Activated CD8-positive, alpha-beta memory T cell treated with anti-CD3 and anti-CD28 coated beads, Interleukin-2, amount 50 U/mL, for 24 hours (primary cell): Measurements from ENCODE around the gene PTGES3L.
A peak's percentile ranks its signal among the peaks of the same experiment; 100 is the strongest.

Experiments used
- DNase-seq: peaks from one replicate; pipeline ENCODE4 v3.0.0-alpha.2; 2020; ENCODE audit errors: extremely low read depth

Gene PTGES3L

GRCh38 chr17:42979511-42980273, at the start of gene PTGES3L:
TSS of gene PTGES3L (minus strand) at chr17:42980080. CDS start at chr17:42980053, 27 bp downstream.
- no peak for DNase-seq

- DNase-seq = no peak
Measured at GRCh38 chr17:43028221-43028861, 48.5 kb upstream of the PTGES3L start.

- no peak for DNase-seq
Measured at GRCh38 chr17:43027091-43028032, 47.5 kb upstream of the PTGES3L start.

- no peak for DNase-seq
Measured at GRCh38 chr17:43026595-43026994, 46.7 kb upstream of the PTGES3L start.

- no peak for DNase-seq
Measured at GRCh38 chr17:43025766-43026537, 46.1 kb upstream of the PTGES3L start.

GRCh38 chr17:43025290-43025657, 45.4 kb upstream of the PTGES3L start:
- DNase-seq = no peak

- peak; percentile 64 for DNase-seq
Measured at GRCh38 chr17:43024407-43025289, 44.8 kb upstream of the PTGES3L start, which contains the start of gene RND2. TSS of gene RND2 (plus strand) at chr17:43025231. CDS start at chr17:43025348, 117 bp downstream.

- DNase-seq = no peak
Measured at GRCh38 chr17:43021741-43022512, 42.0 kb upstream of the PTGES3L start, which contains the start of gene VAT1. TSS of gene VAT1 (minus strand) at chr17:43022385. CDS start at chr17:43022322, 63 bp downstream.

GRCh38 chr17:43020789-43021740, 41.2 kb upstream of the PTGES3L start:
- DNase-seq = no peak

- no peak for DNase-seq
Measured at GRCh38 chr17:43020030-43020621, 40.2 kb upstream of the PTGES3L start.

GRCh38 chr17:43019418-43019817, 39.5 kb upstream of the PTGES3L start:
- no peak for DNase-seq

- DNase-seq = no peak
Measured at GRCh38 chr17:43018932-43019331, 39.1 kb upstream of the PTGES3L start.

GRCh38 chr17:43018008-43018853, 38.4 kb upstream of the PTGES3L start:
- no peak for DNase-seq

GRCh38 chr17:43016216-43016615, 36.3 kb upstream of the PTGES3L start:
- no peak for DNase-seq

- no peak for DNase-seq
Measured at GRCh38 chr17:43015579-43015978, 35.7 kb upstream of the PTGES3L start.

- no peak for DNase-seq
Measured at GRCh38 chr17:43014649-43015542, 35.0 kb upstream of the PTGES3L start.
